ENCODE data around the gene CTRB2.

GRCh38 chr16:75228143-75228976, 21.4 kb upstream of the CTRB2 start:
- TF ChIP-seq CTCF (IDR thresholded peaks at IDR 0.05) (no peak), POLR2A (IDR thresholded peaks at IDR 0.05) (no peak)

Data from lower leg skin (tissue), 3 donors.